Endothelial cell of umbilical vein (primary cell): Measurements from ENCODE around the gene FRA10AC1. TPM values are rescaled to one million over a fixed set of nuclear protein-coding genes. Genes with fewer than 3 reads are reported as not detected.
"Not testable (repeated sequence)": the region's sequence is repeated elsewhere in the genome, so short reads cannot be mapped to it uniquely, and the experiment has no call there.

Source experiments
- BruUV-seq: library from RNA; stranded (reverse); fragments of 400-500 nt; replicated peaks from 2 replicates; lab custom pipeline; 2021; lab: Mats Ljungman, UMichigan
- CTCF ChIA-PET: fragments of 300-600, 350-600 bp; sonication (Branson Sonifier 250); formaldehyde crosslinking; loops from one replicate; lab custom pipeline; 2021; ENCODE audit warnings: antibody characterized with exemption, inconsistent platforms; lab: Charles Lee
- POLR2A ChIA-PET: fragments of 300-600, 350-600 bp; sonication (Branson Sonifier 250); formaldehyde crosslinking; loops from one replicate; lab custom pipeline; 2021; ENCODE audit warnings: antibody characterized with exemption, inconsistent platforms; lab: Charles Lee
- DNase-seq: peaks from one replicate; pipeline ENCODE4 v3.0.0-alpha.2; 2011; ENCODE audit warnings: low read depth, low spot score
- FAIRE-seq: peaks from 2 replicates; lab custom pipeline; 2011; peaks lifted over from hg19 to GRCh38; lab: Jason Lieb, UNC
- H2AFZ ChIP-seq: 2 replicates; pipeline ENCODE4 v1.6.0; 2012; ENCODE audit warnings: low read depth, low read length, control low read depth, inconsistent platforms
- H3K27ac ChIP-seq: 2 replicates; pipeline ENCODE4 v1.5.1; 2011; ENCODE audit warnings: low read depth, mild to moderate bottlenecking, control low read depth, low read length, moderate library complexity; ENCODE audit not compliant: insufficient read depth
- H3K27me3 ChIP-seq, 2 experiments: 2 replicates each; pipeline versions ENCODE4 v1.6.0 to v1.6.1; 2011; ENCODE audit warnings: low read length in 2 of 2, mixed read lengths in 1 of 2; ENCODE audit not compliant: control insufficient read depth in 2 of 2, insufficient read depth in 2 of 2
- H3K36me3 ChIP-seq, 2 experiments: 2 replicates in 1 of 2; 3 replicates in 1 of 2; pipeline ENCODE4 v1.5.1; 2011; ENCODE audit warnings: low read length in 2 of 2, mild to moderate bottlenecking in 1 of 2, moderate library complexity in 1 of 2; ENCODE audit not compliant: control insufficient read depth in 2 of 2, insufficient read depth in 2 of 2; ENCODE audit errors: extremely low read depth in 1 of 2
- H3K4me1 ChIP-seq: 3 replicates; pipeline ENCODE4 v1.5.1; 2011; ENCODE audit warnings: mild to moderate bottlenecking, low read length; ENCODE audit not compliant: control insufficient read depth, insufficient read depth; ENCODE audit errors: extremely low read depth
- H3K4me2 ChIP-seq: 2 replicates; pipeline ENCODE4 v1.6.1; 2011; ENCODE audit warnings: low read length, control low read depth, mixed read lengths; ENCODE audit not compliant: insufficient read depth
- H3K4me3 ChIP-seq, 3 experiments: fragments of 200-600 bp in 1 of 3; sonication (generic), shearing (Covaris generic) in 1 of 3; replicated peaks in 1 of 3; 2 replicates each; pipeline ENCODE4 v1.5.1; 2011 to 2016; ENCODE audit warnings: control low read depth in 3 of 3, low read length in 3 of 3, mild to moderate bottlenecking in 2 of 3, inconsistent platforms in 1 of 3, low read depth in 1 of 3, moderate library complexity in 1 of 3; ENCODE audit not compliant: insufficient read depth in 1 of 3
- H3K79me2 ChIP-seq: 2 replicates; pipeline ENCODE4 v1.6.0; 2012; ENCODE audit warnings: low read length, inconsistent platforms; ENCODE audit not compliant: control insufficient read depth, insufficient read depth
- H3K9ac ChIP-seq: replicated peaks from 2 replicates; pipeline ENCODE3; 2011; ENCODE audit warnings: low read length, control low read depth; ENCODE audit not compliant: insufficient read depth; ENCODE audit errors: extremely low read depth
- H3K9me1 ChIP-seq: replicated peaks from 3 replicates; pipeline ENCODE4 v1.6.0; 2011; ENCODE audit warnings: mild to moderate bottlenecking, low read length; ENCODE audit not compliant: control insufficient read depth, insufficient read depth; ENCODE audit errors: extremely low read depth
- H3K9me3 ChIP-seq: replicated peaks from 2 replicates; pipeline ENCODE4 v1.5.1; 2012; ENCODE audit warnings: low read length, inconsistent platforms; ENCODE audit not compliant: control insufficient read depth, insufficient read depth
- H4K20me1 ChIP-seq: replicated peaks from 2 replicates; pipeline ENCODE3; 2011; ENCODE audit warnings: mild to moderate bottlenecking, low read length; ENCODE audit not compliant: control insufficient read depth, insufficient read depth; ENCODE audit errors: extremely low read depth
- CTCF ChIP-seq, 2 donors: IDR thresholded peaks; 1 replicate in 1 of 2; 2 replicates in 1 of 2; pipeline ENCODE4 v1.5.1; 2011; ENCODE audit warnings: low read length in 2 of 2, mild to moderate bottlenecking in 2 of 2, moderate library complexity in 2 of 2, control low read depth in 1 of 2, inconsistent platforms in 1 of 2, low read depth in 1 of 2; ENCODE audit not compliant: insufficient read depth in 1 of 2; ENCODE audit errors: extremely low read depth in 1 of 2
- EZH2 ChIP-seq: IDR thresholded peaks from 2 replicates; pipeline ENCODE4 v1.6.1; 2012; ENCODE audit warnings: borderline replicate concordance, low read depth, mild to moderate bottlenecking, moderate library complexity, low read length, inconsistent platforms; ENCODE audit not compliant: severe bottlenecking
- FOS ChIP-seq: IDR thresholded peaks from 2 replicates; pipeline ENCODE4 v1.6.1; 2011; ENCODE audit warnings: mild to moderate bottlenecking, low read length, moderate library complexity, borderline replicate concordance; ENCODE audit not compliant: insufficient read depth
- JUN ChIP-seq: IDR thresholded peaks from 2 replicates; pipeline ENCODE4 v1.6.1; 2011; ENCODE audit warnings: borderline replicate concordance, low read depth; ENCODE audit not compliant: insufficient read length, insufficient read depth
- MAX ChIP-seq: IDR thresholded peaks from 2 replicates; pipeline ENCODE4 v1.6.1; 2011; ENCODE audit not compliant: insufficient read depth, insufficient read length
- MYC ChIP-seq: IDR thresholded peaks from one replicate; pipeline ENCODE4 v1.6.1; 2011; ENCODE audit warnings: mild to moderate bottlenecking, low read depth, low read length
- POLR2A ChIP-seq: IDR thresholded peaks from 2 replicates; pipeline ENCODE4 v1.6.1; 2012; ENCODE audit warnings: low read depth, mild to moderate bottlenecking, control low read depth, low read length
- POLR2AphosphoS5 ChIP-seq: IDR thresholded peaks from 2 replicates; pipeline ENCODE4 v1.6.1; 2012; ENCODE audit warnings: low read depth, mild to moderate bottlenecking, control low read depth, low read length, moderate library complexity; ENCODE audit not compliant: insufficient read depth
- dilution Hi-C: fragments of 300-500 bp; cut with MboI; formaldehyde crosslinking; loops from one replicate; pipeline ENCODE4 v1.15.0; 2019; ENCODE audit warnings: low sequenced_read_pairs; ENCODE audit not compliant: extremely low pct_ligation_motif_present
- intact Hi-C: fragments of 100-400 bp; cut with micrococcal nuclease; formaldehyde crosslinking; loops from one replicate; pipeline ENCODE4 v1.10.0; 2022
- polyA plus RNA-seq, 4 experiments: library from polyadenylated mRNA; depleted of rRNA in 3 of 4; stranded (reverse) in 3 of 4; unstranded in 1 of 4; fragments of >200 nt; gene quantifications; 2 replicates each; pipeline versions ENCODE4 v1.2.1 to v1.2.3, GENCODE V29; 2011 to 2012; ENCODE audit warnings: missing spikeins in 1 of 4
- total RNA-seq: library from RNA; stranded (reverse); gene quantifications from 2 replicates; pipeline ENCODE4 v1.2.3, GENCODE V29; 2021

Gene FRA10AC1
- total and polyA plus RNA-seq, 2 donors (not counting 3 experiments of a cell fraction or from before 2014, with no cell fraction given): 4.0 to 24.4 TPM

- H3K79me2 ChIP-seq: peaks cover 9% of the 10 kb centered on the region
- intact Hi-C loops: no loop called here
- no TSS peak for BruUV-seq
- no peak overlapping the region for H3K27ac ChIP-seq
- TF ChIP-seq MYC (no peak), CTCF (IDR thresholded peaks at IDR 0.05; ENCODE audit: extremely low read depth in 1 of 2, insufficient read depth in 1 of 2, low read depth in 1 of 2, low read length in 2 of 2) (no peak), MAX (no peak), FOS (no peak), POLR2A (no peak), POLR2AphosphoS5 (no peak), JUN (no peak), EZH2 (no peak)
- H3K4me3 ChIP-seq: no peak overlapping the region
- no peak overlapping the region for H2AFZ ChIP-seq
- no peaks in the 10 kb centered on the region for H3K9me1 ChIP-seq
- DNase-seq: no peak
- dilution Hi-C loops: no loop called here
- peaks cover 7 to 10% of the 10 kb centered on the region in 2 experiments for H3K36me3 ChIP-seq
- no peaks in the 10 kb centered on the region for H3K27me3 ChIP-seq
- FAIRE-seq: no peak
- H3K9ac ChIP-seq: no peak overlapping the region
- ChIA-PET CTCF (interaction anchor here (1.1 kb wide), 1 partner anchor 9 kb away, joined by 4 read pairs; no protein-coding TSS in a partner anchor), POLR2A (interaction anchor here (0.5 kb wide), 1 partner anchor 101 kb away, joined by 5 read pairs; no protein-coding TSS in a partner anchor)
- no peaks in the 10 kb centered on the region for H3K9me3 ChIP-seq
- peaks cover 5% of the 10 kb centered on the region for H3K4me1 ChIP-seq
- H3K4me2 ChIP-seq: no peak overlapping the region
- H4K20me1 ChIP-seq: no peaks in the 10 kb centered on the region
Observed at GRCh38 chr10:93697207-93697606, 5.2 kb downstream of the FRA10AC1 start.

GRCh38 chr10:93696582-93696981 lies 5.8 kb downstream of the FRA10AC1 start:
- H2AFZ ChIP-seq, H3K4me1 ChIP-seq, POLR2A ChIA-PET, H3K27me3 ChIP-seq, H3K27ac ChIP-seq, FAIRE-seq, H3K4me3 ChIP-seq, DNase-seq, H4K20me1 ChIP-seq, BruUV-seq, CTCF ChIA-PET, intact Hi-C loops, H3K9ac ChIP-seq, dilution Hi-C loops, H3K79me2 ChIP-seq, H3K9me1 ChIP-seq, H3K9me3 ChIP-seq, H3K4me2 ChIP-seq: not testable (repeated sequence)
- H3K36me3 ChIP-seq: peaks cover 7 to 10% of the 10 kb centered on the region in 2 experiments
